Fibroblast of lung (primary cell): ENCODE measurements around the gene ASF1A. TPM values are rescaled to one million over a fixed set of nuclear protein-coding genes. Genes with fewer than 3 reads are reported as not detected.
"Not testable (repeated sequence)": the region's sequence is repeated elsewhere in the genome, so short reads cannot be mapped to it uniquely, and the experiment has no call there.

Source experiments
- DNase-seq, 2 donors: peaks; one replicate each; pipeline versions ENCODE4 v3.0.0 to v3.0.0-alpha.2; 2010; ENCODE audit warnings: low read depth in 2 of 2
- H2AFZ ChIP-seq: 2 replicates; pipeline ENCODE4 v1.5.1; 2012; ENCODE audit warnings: low read length, control low read depth, inconsistent platforms
- H3K27ac ChIP-seq: 2 replicates; pipeline ENCODE4 v1.5.1; 2011; ENCODE audit warnings: low read length, control low read depth; ENCODE audit not compliant: insufficient read depth
- H3K27me3 ChIP-seq: 2 replicates; pipeline ENCODE4 v1.5.1; 2011; ENCODE audit warnings: mild to moderate bottlenecking, low read length; ENCODE audit not compliant: control insufficient read depth, insufficient read depth
- H3K36me3 ChIP-seq: 2 replicates; pipeline ENCODE4 v1.5.1; 2011; ENCODE audit warnings: low read length; ENCODE audit not compliant: control insufficient read depth, insufficient read depth
- H3K4me1 ChIP-seq: 2 replicates; pipeline ENCODE4 v1.5.1; 2011; ENCODE audit warnings: low read length; ENCODE audit not compliant: control insufficient read depth, insufficient read depth; ENCODE audit errors: extremely low read depth
- H3K4me2 ChIP-seq: 2 replicates; pipeline ENCODE4 v1.5.1; 2011; ENCODE audit warnings: low read length, control low read depth; ENCODE audit not compliant: insufficient read depth; ENCODE audit errors: extremely low read depth
- H3K4me3 ChIP-seq, 4 experiments: fragments of 200-600 bp in 1 of 4; sonication (generic) in 1 of 4; replicated peaks in 1 of 4; 2 replicates each; pipeline ENCODE4 v1.5.1; 2011 to 2016; ENCODE audit warnings: low read length in 4 of 4, low read depth in 3 of 4, mild to moderate bottlenecking in 3 of 4, control low read depth in 2 of 4, inconsistent platforms in 1 of 4, mixed read lengths in 1 of 4; ENCODE audit not compliant: insufficient read depth in 1 of 4; ENCODE audit errors: control extremely low read depth in 1 of 4
- H3K79me2 ChIP-seq: 2 replicates; pipeline ENCODE4 v1.5.1; 2012; ENCODE audit warnings: mild to moderate bottlenecking, low read length, inconsistent platforms; ENCODE audit not compliant: control insufficient read depth, insufficient read depth
- H3K9ac ChIP-seq: 2 replicates; pipeline ENCODE4 v1.5.1; 2011; ENCODE audit warnings: mild to moderate bottlenecking, low read length, control low read depth; ENCODE audit not compliant: insufficient read depth
- H3K9me3 ChIP-seq: 2 replicates; pipeline ENCODE4 v1.5.1; 2012; ENCODE audit warnings: low read depth, low read length; ENCODE audit not compliant: control insufficient read depth, insufficient read depth
- H4K20me1 ChIP-seq: 2 replicates; pipeline ENCODE4 v1.5.1; 2011; ENCODE audit warnings: low read length; ENCODE audit not compliant: control insufficient read depth, insufficient read depth; ENCODE audit errors: extremely low read depth
- EZH2 ChIP-seq: IDR thresholded peaks from 2 replicates; pipeline ENCODE4 v1.5.1; 2012; ENCODE audit warnings: low read length, control low read depth, mild to moderate bottlenecking; ENCODE audit errors: missing control alignments
- polyA plus RNA-seq, 2 donors: library from polyadenylated mRNA; depleted of rRNA in 1 of 2; stranded (reverse) in 1 of 2; unstranded in 1 of 2; fragments of >200 nt; gene quantifications; 2 replicates each; pipeline ENCODE4 v1.2.1, GENCODE V29; 2011 to 2012; ENCODE audit warnings: missing spikeins in 1 of 2
- total RNA-seq: library from RNA; depleted of rRNA; stranded (reverse); fragments of >200 nt; gene quantifications from 2 replicates; pipeline ENCODE4 v1.2.1, GENCODE V29; 2014
- TF ChIP-seq, protein P1 (sequence below), 2 donors: IDR thresholded peaks in 1 of 2; conservative IDR thresholded peaks in 1 of 2; 1 replicate in 1 of 2; 2 replicates in 1 of 2; pipeline ENCODE4 v1.5.1; 2011 to 2012; ENCODE audit warnings: low read length in 2 of 2, control low read depth in 1 of 2, inconsistent platforms in 1 of 2, low read depth in 1 of 2, mild to moderate bottlenecking in 1 of 2

The ASF1A gene
- total and polyA plus RNA-seq, 2 donors (not counting 1 experiment from before 2014, with no cell fraction given), result 16.5 to 20.3 TPM

DNA sequence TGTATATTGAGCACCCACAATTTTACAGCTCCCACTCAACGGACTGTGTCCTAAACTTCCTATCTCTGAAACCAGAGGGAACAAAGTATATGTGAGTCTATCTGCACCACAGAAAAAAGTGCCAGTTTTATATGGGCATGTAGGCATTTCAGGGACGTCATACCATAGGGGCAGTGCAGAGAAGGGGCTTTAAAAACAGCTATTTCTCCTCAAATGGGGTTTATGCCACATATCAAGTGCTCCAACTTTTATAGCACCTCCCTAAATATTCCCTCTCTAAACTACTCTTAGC is 28.9 kb upstream of the ASF1A start:
- no peaks in the 10 kb centered on the region for H4K20me1 ChIP-seq
- no peak overlapping the region for H3K9ac ChIP-seq
- H2AFZ ChIP-seq, result no peak overlapping the region
- H3K9me3 ChIP-seq, result no peaks in the 10 kb centered on the region
- H3K79me2 ChIP-seq, result no peaks in the 10 kb centered on the region
- no peaks in the 10 kb centered on the region for H3K27me3 ChIP-seq
- no peak overlapping the region for H3K4me2 ChIP-seq
- H3K4me3 ChIP-seq, result no peak overlapping the region
- TF ChIP-seq, protein P1, sequence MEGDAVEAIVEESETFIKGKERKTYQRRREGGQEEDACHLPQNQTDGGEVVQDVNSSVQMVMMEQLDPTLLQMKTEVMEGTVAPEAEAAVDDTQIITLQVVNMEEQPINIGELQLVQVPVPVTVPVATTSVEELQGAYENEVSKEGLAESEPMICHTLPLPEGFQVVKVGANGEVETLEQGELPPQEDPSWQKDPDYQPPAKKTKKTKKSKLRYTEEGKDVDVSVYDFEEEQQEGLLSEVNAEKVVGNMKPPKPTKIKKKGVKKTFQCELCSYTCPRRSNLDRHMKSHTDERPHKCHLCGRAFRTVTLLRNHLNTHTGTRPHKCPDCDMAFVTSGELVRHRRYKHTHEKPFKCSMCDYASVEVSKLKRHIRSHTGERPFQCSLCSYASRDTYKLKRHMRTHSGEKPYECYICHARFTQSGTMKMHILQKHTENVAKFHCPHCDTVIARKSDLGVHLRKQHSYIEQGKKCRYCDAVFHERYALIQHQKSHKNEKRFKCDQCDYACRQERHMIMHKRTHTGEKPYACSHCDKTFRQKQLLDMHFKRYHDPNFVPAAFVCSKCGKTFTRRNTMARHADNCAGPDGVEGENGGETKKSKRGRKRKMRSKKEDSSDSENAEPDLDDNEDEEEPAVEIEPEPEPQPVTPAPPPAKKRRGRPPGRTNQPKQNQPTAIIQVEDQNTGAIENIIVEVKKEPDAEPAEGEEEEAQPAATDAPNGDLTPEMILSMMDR (conservative IDR thresholded peaks at IDR 0.05 in 1 of 2, IDR thresholded peaks at IDR 0.05 in 1 of 2; ENCODE audit: low read depth in 1 of 2, low read length in 2 of 2), result no peak
- TF ChIP-seq EZH2, result no peak
- no peaks in the 10 kb centered on the region for H3K4me1 ChIP-seq
- H3K36me3 ChIP-seq, result no peaks in the 10 kb centered on the region
- H3K27ac ChIP-seq, result no peak overlapping the region
- DNase-seq, result no peak

DNA sequence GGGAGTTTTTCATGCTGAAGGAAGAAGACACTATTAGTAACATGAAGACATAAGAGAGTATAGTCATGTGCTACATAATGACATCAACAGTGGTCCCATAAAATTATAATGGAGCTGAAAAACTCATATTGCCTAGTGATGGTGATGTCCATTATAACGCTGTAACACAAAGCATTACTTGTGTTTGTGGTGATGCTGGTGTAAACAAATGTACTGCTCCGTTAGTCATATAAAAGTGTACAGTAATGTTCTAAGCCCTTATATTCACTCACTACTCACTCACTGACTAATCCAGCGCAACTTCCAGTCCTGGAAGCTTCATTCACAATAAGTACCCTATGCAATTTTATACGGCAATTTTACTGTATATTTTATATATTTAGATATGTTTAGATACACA is 26.8 kb upstream of the ASF1A start:
- H4K20me1 ChIP-seq, result no peaks in the 10 kb centered on the region
- no peaks in the 10 kb centered on the region for H3K36me3 ChIP-seq
- no peak overlapping the region for H3K4me3 ChIP-seq
- TF ChIP-seq, protein P1 (conservative IDR thresholded peaks at IDR 0.05 in 1 of 2, IDR thresholded peaks at IDR 0.05 in 1 of 2; ENCODE audit: low read depth in 1 of 2, low read length in 2 of 2), result no peak
- TF ChIP-seq EZH2, result no peak
- no peaks in the 10 kb centered on the region for H3K27me3 ChIP-seq
- no peak overlapping the region for H2AFZ ChIP-seq
- no peaks in the 10 kb centered on the region for H3K4me1 ChIP-seq
- no peaks in the 10 kb centered on the region for H3K9me3 ChIP-seq
- H3K79me2 ChIP-seq, result no peaks in the 10 kb centered on the region
- no peak overlapping the region for H3K9ac ChIP-seq
- DNase-seq, result peak; percentile 9 to 33
- no peak overlapping the region for H3K27ac ChIP-seq
- no peak overlapping the region for H3K4me2 ChIP-seq

DNA sequence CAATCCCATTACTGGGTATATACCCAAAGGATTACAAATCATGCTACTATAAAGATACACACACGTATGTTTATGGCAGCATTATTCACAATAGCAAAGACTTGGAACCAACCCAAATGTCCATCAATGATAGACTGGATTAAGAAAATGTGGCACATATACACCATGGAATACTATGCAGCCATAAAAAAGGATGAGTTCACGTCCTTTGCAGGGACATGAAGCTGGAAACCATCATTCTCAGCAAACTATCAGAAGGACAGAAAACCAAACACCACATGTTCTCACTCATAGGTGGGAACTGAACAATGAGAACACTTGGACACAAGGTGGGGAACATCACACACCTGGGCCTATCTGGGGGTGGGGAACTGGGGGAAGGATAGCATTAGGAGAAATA is 25.1 kb upstream of the ASF1A start:
- not testable (repeated sequence) for H3K27ac ChIP-seq, H4K20me1 ChIP-seq

DNA sequence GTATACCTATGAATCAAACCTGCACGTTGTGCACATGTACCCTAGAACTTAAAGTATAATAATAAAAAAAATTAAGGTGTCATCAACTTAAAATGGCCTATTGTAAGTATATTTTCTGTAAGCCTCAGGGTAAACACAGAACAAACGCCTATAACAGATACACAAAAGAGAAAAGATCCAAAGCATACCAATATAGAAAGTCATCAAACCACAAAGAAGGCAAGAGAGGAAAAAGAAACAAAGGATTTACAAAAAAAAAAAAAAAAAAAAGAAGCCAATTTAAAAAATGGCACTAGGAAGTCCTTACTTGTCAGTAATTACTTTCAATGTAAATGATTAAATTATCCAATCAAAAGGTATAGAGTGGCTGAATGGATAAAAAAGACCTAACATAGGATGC is 24.6 kb upstream of the ASF1A start:
- Histone ChIP-seq H3K27ac (no peak overlapping the region), H2AFZ (no peak overlapping the region), H4K20me1 (no peaks in the 10 kb centered on the region), H3K4me2 (no peak overlapping the region), H3K27me3 (no peaks in the 10 kb centered on the region), H3K79me2 (no peaks in the 10 kb centered on the region), H3K9me3 (no peaks in the 10 kb centered on the region), H3K4me1 (no peaks in the 10 kb centered on the region), H3K36me3 (no peaks in the 10 kb centered on the region), H3K4me3 (no peak overlapping the region), H3K9ac (no peak overlapping the region)
- TF ChIP-seq, protein P1 (conservative IDR thresholded peaks at IDR 0.05 in 1 of 2, IDR thresholded peaks at IDR 0.05 in 1 of 2; ENCODE audit: low read depth in 1 of 2, low read length in 2 of 2), result no peak
- no peak for TF ChIP-seq EZH2
- peak; percentile 12 to 79 for DNase-seq

More for the DNA sequence above, 25.1 kb upstream of the ASF1A start:
- not testable (repeated sequence) for H3K9me3 ChIP-seq, H3K4me2 ChIP-seq, H3K4me1 ChIP-seq, H3K79me2 ChIP-seq, DNase-seq, H2AFZ ChIP-seq, H3K9ac ChIP-seq, H3K4me3 ChIP-seq, H3K27me3 ChIP-seq, H3K36me3 ChIP-seq
